ENCODE results near the gene RPL5.
A peak's percentile ranks its signal among the peaks of the same experiment; 100 is the strongest.
"Not testable (repeated sequence)": the region's sequence is repeated elsewhere in the genome, so short reads cannot be mapped to it uniquely, and the experiment has no call there.

RPL5 gene

DNA sequence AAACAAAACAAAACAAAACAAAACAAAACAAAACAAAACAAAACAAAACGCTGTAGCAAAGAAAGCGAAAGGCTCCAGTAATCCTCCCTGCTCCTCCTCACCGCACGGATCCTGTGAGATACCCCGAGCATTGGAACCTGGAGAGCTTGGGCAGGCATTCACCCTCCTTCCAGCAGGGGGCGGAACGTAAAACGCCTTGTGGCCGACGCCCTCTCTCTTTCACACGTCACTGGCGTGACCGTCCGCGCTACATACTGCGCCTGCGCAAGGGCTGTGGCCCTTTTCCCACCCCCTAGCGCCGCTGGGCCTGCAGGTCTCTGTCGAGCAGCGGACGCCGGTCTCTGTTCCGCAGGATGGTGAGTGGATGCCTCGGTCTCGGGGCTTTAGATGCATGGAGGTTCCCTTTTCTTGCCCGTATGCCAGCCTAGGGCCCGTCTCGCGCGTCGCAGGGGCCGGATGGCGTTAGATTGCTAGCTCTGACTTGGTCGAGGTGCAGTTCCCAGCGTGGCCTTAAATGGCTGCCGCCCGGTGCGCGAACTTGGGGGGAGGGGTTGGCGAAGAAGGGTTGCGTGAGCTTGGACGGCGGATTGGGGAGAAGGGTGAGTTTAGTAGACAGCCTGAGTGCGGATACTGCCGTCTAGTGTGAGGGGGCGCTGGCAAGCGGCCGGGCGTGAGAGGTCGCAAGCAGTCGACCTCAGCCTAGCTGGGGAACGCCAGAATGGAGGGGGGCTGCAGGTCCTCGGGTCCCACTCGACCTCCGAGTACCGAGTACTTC lies at the start of gene RPL5:
RPL5 (plus strand) TSS at position 279 of the 775 bp plus-strand sequence; CDS start at position 354, 75 bp downstream.
- DNase-seq, result peak; percentile 89

GRCh38 chr1:92783550-92783949 lies 48.3 kb upstream of the RPL5 start:
- DNase-seq, result not testable (repeated sequence)

GRCh38 chr1:92784021-92784638 lies 47.7 kb upstream of the RPL5 start:
- no peak for DNase-seq

DNA sequence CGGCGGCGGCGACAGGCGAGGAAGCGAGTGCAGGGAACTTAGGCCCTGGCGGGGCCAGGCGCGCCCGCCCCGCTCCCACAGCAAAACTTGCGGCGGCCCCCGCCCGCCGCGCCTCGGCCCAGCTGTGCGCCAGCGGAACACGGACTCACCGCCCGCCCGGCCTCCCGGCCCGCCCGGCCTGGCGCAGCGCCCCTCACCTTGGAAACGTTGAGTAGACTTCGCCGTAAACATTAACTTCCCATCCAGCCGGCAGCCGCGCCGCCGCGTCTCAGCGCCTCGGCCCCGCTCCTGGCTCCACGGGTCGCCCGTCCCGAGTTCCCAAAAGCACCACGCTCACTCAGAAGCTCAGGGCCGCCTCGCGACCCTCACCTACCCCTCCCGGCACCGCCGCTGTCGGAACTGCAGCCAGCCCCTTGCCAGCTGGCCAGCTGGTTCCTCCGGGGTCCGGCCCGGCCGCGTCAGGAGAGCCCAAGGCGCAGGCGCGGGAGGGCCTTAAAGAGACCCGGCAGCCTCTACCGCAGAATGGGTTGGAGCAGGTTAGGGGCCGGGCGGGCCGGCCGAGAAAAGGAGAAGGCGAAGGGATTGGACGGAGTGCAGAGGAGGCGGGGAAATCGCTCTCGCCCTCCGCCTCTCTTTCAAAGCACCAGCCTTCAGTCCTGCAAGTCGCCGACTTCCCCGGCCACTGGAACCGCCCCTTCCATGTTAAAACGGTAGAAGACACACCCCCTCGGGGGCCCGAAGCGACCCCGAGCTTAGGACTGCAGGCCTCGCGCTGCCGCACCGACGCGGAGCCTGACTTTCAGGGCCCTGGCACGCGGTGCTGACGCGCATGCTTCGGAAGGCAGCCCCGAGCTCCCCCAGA lies 47.0 kb upstream of the RPL5 start, which contains the start of gene EVI5:
EVI5 (minus strand) TSS at position 470 of the 862 bp plus-strand sequence. CDS start 48,562 bp downstream, outside the sequence.
- peak; percentile 96 for DNase-seq

DNA sequence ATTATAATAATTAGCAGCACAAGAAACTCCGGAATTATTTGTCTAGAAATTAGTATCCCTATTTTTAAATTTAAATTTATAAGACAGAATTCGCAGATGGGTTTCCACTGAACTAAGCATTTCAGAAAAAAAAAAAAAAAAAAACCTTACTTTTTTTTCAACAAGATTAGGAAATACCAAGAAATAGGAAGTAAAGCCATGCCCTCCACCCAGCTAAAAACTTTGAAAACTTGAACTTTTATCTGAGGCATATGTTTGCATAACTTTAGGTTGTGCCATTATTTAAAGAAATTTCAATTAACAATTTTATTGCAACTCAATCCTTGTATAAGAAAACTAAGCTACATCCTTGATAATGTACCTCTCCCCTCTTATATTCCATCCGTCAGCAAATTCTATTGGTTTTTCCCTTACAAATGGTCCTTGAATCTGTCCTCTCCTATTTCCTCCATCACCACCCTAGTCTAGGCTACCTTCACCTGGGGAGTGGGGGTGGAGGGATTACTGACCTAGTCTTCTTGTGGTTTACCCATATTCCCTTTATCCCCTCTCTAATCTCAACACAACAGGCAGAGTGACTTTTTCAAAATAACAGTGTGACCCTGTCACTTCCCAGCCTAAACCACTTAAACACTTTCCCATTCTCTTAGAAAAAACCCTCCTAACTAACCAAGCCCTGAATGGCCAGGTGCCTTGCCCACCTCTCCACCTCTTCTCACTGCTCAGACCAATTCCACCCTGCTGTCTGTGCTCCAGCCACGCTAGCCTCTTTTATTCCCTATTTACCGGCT lies 45.5 kb upstream of the RPL5 start:
- no peak for DNase-seq

DNA sequence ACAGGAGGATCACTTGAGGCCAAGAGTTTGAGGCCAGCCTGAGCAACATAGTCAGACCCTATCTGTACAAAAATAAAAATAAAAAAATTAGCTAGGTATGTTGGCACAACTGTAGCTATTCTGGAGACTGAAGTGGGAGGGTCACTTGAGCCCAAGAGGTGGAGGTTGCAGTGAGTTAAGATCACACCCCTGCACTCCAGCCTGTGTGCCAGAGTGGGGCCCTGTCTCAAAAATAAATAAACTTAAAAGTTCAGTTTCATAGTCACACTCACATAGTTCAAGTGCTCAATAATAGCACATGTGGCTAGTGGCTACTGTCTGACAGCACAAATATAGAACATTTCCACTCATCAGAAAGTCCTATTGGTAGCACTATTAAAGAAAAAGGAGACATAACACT lies 41.8 kb upstream of the RPL5 start:
- no peak for DNase-seq

DNA sequence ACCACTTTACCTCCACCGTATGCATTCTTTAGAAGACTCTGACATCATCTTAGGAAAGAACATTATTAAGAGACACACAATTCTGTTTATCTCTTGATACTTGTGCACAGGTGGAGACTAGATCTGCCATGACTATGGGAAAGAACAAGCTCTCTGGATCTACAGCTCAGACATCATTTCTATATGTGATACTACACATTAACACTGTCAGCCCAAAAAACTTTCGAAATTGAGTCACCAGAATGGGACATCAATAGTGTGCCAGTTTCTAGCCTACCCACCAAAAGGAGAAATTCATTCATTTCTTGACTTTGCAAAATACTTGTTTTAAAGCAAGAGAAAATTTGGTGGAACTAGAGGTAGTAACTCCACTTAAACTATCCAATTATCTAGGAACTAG lies 41.0 kb upstream of the RPL5 start:
- DNase-seq, result no peak

DNA sequence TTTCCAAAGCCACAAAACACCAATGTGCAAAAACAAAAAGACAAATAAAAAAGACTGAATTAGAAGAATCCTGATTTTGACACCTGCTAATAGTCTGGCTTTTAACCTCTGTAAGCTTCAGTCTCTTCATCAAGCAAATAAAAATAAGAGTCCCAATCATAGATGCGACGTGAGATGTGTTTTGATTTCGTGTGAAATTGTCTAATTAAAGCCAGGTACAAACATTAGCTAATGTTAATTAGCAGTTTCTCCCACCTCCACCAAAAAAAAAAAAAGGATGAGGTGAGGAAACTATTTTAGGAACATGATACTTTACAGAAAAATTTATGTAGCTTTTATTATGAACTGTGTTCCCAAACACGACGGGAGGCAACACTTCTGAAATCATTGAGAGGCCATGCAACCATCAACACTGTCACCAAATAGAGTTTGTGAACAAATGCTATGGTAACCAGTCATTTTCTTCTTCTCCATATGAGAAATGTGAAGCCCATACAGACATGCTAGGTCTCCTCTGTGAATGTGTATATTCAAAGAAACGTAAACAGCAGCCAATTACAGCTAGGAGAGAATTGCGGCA lies 40.3 kb upstream of the RPL5 start:
- no peak for DNase-seq

DNA sequence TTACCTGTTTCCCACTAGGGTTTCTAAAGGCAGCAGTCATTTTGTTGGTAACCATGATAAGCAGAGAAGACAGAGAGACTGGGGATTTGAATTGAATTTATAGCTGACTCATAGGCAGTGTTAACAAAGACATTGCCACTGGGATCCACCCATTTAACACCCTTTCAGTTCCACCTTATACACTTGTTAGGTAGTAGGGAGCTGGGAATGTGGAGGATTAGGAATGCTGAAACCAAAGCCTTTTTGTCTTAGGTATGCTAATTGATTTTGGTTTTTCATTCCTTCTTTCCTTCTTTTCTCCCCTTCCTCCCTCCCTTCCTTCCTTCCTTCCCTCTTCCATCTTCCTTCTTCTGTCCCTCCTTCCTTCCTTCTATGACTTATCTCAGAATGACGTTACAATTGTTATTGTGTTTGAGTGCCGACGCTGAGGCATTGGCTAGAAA lies 39.5 kb upstream of the RPL5 start:
- no peak for DNase-seq

DNA sequence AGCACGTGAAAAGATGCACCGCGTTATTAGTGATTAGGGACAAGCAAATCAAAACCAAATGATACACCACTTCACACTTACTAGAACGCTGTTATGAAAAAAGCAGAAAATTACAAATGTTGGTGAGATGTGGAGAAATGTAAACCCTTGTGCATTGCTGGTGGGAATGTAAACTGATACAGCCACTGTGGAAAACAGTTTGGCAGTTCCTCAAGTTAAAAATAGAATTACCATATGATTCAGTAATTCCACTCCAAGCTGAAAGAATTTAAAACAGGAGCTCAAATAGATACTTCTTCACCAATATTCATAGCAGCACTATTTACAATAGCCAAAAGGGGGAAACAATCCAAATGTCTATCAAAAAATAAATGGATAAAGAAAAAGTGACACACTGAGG lies 36.7 kb upstream of the RPL5 start:
- no peak for DNase-seq

- DNase-seq, result no peak
These were observed 34.5 kb upstream of the RPL5 start for GRCh38 chr1:92797297-92797696.

DNA sequence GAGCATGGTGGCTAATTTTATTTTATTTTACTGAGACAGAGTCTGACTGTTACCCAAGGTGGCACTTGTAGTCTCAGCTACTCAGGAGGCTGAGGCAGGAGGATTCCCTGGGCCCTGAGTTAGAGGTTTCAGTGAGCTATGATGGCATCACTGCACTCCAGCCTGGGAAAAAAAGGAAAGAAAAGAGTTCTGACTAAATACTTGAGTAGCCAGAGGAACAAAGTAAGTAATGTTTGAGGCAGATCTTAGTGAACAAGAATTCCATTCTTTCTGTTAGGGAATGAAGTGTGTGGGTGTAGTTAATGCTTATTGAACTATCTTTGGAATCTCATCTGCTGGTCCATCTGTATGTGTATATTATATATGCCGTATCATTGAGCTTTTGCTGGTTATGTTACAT lies 33.9 kb upstream of the RPL5 start:
- DNase-seq, result no peak

DNA sequence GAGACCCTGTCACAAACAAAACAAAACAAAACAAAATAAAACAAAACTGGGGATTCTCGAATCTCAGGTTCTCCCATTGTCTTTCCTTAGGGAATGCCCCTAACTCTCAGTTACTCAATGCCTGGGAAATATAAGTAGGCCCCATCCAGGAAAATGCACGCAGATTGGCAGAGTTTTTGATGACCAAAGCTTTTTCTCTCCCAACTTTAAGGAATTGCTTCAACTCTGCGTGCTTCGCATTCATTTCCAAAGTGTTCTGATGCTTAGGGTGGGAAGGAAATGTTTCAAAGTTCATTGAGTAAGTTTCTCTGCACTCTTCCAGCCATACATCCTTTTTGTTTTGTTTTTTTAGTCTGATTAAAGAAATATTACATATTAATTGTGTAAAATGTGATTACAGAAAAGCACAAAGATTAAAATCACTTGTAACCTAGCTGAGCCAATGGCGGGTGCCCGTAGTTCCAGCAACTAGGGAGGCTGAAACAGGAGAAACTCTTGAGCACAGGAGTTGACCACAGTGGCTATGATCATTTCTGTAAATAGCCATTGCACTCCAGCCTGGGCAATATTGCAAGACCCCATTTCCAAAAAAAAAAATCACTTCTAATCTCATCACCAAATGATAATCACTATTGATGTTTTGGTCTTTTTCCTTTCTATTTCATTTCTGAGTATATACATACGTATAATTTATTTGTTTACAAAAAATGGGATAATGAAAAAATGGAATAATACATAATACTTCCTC lies 28.5 kb upstream of the RPL5 start:
- no peak for DNase-seq

GRCh38 chr1:92804721-92805201 lies 27.1 kb upstream of the RPL5 start:
- peak; percentile 81 for DNase-seq

- no peak for DNase-seq
These were observed 26.6 kb upstream of the RPL5 start for GRCh38 chr1:92805216-92805615.

GRCh38 chr1:92808381-92808780 lies 23.5 kb upstream of the RPL5 start:
- DNase-seq, result no peak

GRCh38 chr1:92816732-92817131 lies 15.1 kb upstream of the RPL5 start:
- DNase-seq, result no peak

DNA sequence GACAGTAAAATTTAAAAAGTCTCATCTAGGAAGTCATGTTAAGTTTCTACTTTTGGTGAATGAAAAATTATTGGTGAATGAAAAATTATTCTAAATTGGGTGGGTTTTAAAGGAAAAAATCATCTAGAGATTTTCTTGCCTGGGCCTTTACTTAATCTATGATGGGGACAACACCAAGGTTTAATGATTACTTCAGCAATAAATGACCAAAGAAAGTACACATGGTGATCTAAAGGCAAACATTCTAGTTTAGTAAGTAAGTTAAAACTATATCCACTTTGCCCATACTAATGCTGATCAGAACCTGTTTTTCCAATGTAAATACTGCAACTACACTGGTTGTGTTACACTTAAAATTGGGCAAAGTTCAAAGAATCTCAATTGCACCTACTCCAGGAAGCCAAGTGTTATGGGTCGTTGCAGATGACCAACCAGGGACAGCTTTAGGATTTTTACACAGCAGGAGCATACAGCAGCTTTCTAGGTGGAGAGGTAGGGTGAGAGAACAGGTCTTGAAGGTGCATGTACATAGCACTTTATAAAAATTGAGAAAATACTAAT lies 14.6 kb upstream of the RPL5 start:
- no peak for DNase-seq

DNA sequence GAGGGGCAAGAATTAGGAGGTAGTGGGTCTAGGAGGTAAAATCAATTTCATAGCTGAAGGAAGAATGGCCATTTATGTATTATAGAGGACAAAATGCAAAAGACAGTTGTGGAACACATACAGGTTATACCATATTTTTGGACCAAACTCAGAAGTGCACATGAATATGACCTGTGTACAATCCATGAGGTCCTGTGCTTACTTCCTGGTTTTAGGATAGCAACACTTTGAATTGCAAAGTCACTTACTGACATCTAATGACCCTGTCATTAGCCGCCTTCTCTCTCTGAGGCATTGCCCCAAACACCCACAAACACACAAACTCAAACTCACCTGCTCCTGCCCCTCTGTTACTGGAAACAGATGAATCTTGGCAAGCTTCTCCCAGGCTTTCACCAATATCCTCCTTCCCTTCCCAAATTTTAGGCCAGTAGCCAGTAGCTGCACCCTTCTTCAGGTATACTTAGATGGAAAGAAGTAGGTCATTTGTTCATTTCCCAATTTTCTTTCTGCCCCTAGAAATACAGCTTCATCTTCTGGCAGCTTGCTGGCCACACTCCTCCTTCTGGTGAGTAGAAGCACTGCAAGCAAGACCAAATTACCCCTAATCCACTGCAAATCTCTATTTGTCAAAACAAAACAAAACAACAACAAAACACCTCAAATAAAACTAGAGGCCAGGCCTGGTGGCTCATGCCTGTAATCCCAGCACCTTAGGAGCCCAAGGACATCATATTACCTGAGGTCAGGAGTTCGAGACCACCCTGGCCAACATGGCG lies 13.7 kb upstream of the RPL5 start:
- no peak for DNase-seq

- DNase-seq, result no peak
These were observed 11.8 kb upstream of the RPL5 start for GRCh38 chr1:92820024-92820423.
